HCT116 (cell line): ENCODE measurements around the gene NEK7. TPM values are rescaled to one million over a fixed set of nuclear protein-coding genes. Genes with fewer than 3 reads are reported as not detected.

ENCODE experiments used
- ATAC-seq: fragments of 200-7000 bp; cut with Tn5 transposase; 2 replicates; pipeline ENCODE4 v1.9.1; 2020; ENCODE audit warnings: mild to moderate bottlenecking, moderate library complexity
- BruUV-seq: library from RNA; stranded (reverse); fragments of 400-500 nt; replicated peaks from 2 replicates; lab custom pipeline; 2021; lab: Mats Ljungman, UMichigan
- CTCF ChIA-PET: fragments of 300-600 bp; sonication (Branson Sonifier 250); formaldehyde crosslinking; loops from one replicate; lab custom pipeline; 2021; ENCODE audit warnings: antibody characterized with exemption; lab: Charles Lee
- POLR2A ChIA-PET: fragments of 300-600, 350-600 bp; sonication (Branson Sonifier 250); formaldehyde crosslinking; loops from one replicate; lab custom pipeline; 2021; ENCODE audit warnings: antibody characterized with exemption; lab: Charles Lee
- RAD21 ChIA-PET, 2 experiments: fragments of 300-600 bp; sonication (Branson Sonifier 250); formaldehyde crosslinking; loops; one replicate each; lab custom pipeline; 2023; ENCODE audit warnings: low total read pairs in 2 of 2; ENCODE audit not compliant: uncharacterized antibody in 2 of 2, unreplicated experiment in 2 of 2, low non-redundant PET in 1 of 2; lab: Charles Lee
- DNase-seq: peaks from one replicate; pipeline ENCODE4 v3.0.0-alpha.2; 2010; ENCODE audit warnings: low read depth, low spot score
- H2AFZ ChIP-seq: fragments of 200-600 bp; shearing (Covaris generic), sonication (generic); 2 replicates; pipeline ENCODE4 v1.6.1; 2017; ENCODE audit warnings: low read depth, mixed run types, mixed read lengths, antibody characterized with exemption, low read length; ENCODE audit not compliant: poor library complexity, severe bottlenecking
- H3K27ac ChIP-seq: 2 replicates; pipeline ENCODE4 v1.5.1; 2012; ENCODE audit warnings: low read depth, low read length
- H3K27me3 ChIP-seq: fragments of 200-600 bp; sonication (generic); 2 replicates; pipeline ENCODE4 v1.6.1; 2016; ENCODE audit warnings: mixed run types, low read length, mixed read lengths; ENCODE audit not compliant: insufficient read depth
- H3K36me3 ChIP-seq, 2 experiments: fragments of 200-500 bp in 1 of 2; fragments of 200-600 bp in 1 of 2; sonication (Bioruptor generic) in 1 of 2; sonication (generic) in 1 of 2; 2 replicates each; pipeline versions ENCODE4 v1.5.1 to v1.6.1; 2014 to 2016; ENCODE audit warnings: low read length in 2 of 2, inconsistent platforms in 1 of 2, mixed read lengths in 1 of 2, mixed run types in 1 of 2; ENCODE audit not compliant: insufficient read depth in 2 of 2, control insufficient read depth in 1 of 2
- H3K4me1 ChIP-seq, 2 experiments: fragments of 200-600 bp in 1 of 2; sonication (generic) in 1 of 2; 2 replicates each; pipeline versions ENCODE4 v1.5.1 to v1.6.1; 2012 to 2017; ENCODE audit warnings: low read length in 2 of 2, inconsistent platforms in 1 of 2, mild to moderate bottlenecking in 1 of 2, mixed read lengths in 1 of 2, mixed run types in 1 of 2, moderate library complexity in 1 of 2; ENCODE audit not compliant: insufficient read depth in 2 of 2, control insufficient read depth in 1 of 2
- H3K4me2 ChIP-seq: fragments of 200-600 bp; sonication (generic); 2 replicates; pipeline ENCODE4 v1.6.1; 2017; ENCODE audit warnings: mixed run types, low read length, mixed read lengths
- H3K4me3 ChIP-seq, 2 experiments: fragments of 200-600 bp in 1 of 2; sonication (generic) in 1 of 2; replicated peaks in 1 of 2; 2 replicates each; pipeline ENCODE4 v1.5.1; 2011 to 2016; ENCODE audit warnings: low read length in 2 of 2, control low read depth in 1 of 2, low read depth in 1 of 2, mild to moderate bottlenecking in 1 of 2, mixed read lengths in 1 of 2, mixed run types in 1 of 2
- H3K79me2 ChIP-seq: fragments of 200-600 bp; sonication (generic); 2 replicates; pipeline ENCODE4 v1.6.1; 2017; ENCODE audit warnings: mild to moderate bottlenecking, mixed run types, low read length, moderate library complexity, mixed read lengths; ENCODE audit not compliant: insufficient read depth
- H3K9ac ChIP-seq: fragments of 200-600 bp; sonication (generic); 2 replicates; pipeline ENCODE4 v1.6.1; 2016; ENCODE audit warnings: low read length, mixed read lengths
- H3K9me2 ChIP-seq: fragments of 200-600 bp; sonication (generic), shearing (Covaris generic); 2 replicates; pipeline ENCODE4 v1.6.1; 2017; ENCODE audit warnings: mixed run types, mild to moderate bottlenecking, moderate library complexity; ENCODE audit not compliant: insufficient read depth
- H3K9me3 ChIP-seq, 2 experiments: fragments of 200-500 bp in 1 of 2; fragments of 200-600 bp in 1 of 2; sonication (Bioruptor generic) in 1 of 2; sonication (generic) in 1 of 2; 2 replicates each; pipeline ENCODE4 v1.6.1; 2014 to 2017; ENCODE audit warnings: low read length in 2 of 2, mixed read lengths in 2 of 2, inconsistent platforms in 1 of 2, low read depth in 1 of 2, mild to moderate bottlenecking in 1 of 2, mixed run types in 1 of 2, moderate library complexity in 1 of 2; ENCODE audit not compliant: control insufficient read depth in 1 of 2, insufficient read depth in 1 of 2
- H4K20me1 ChIP-seq: fragments of 200-600 bp; sonication (generic), shearing (Covaris generic); 2 replicates; pipeline ENCODE4 v1.6.1; 2017; ENCODE audit warnings: mixed run types, mild to moderate bottlenecking, moderate library complexity; ENCODE audit not compliant: insufficient read depth
- EGR1 ChIP-seq: IDR thresholded peaks from 2 replicates; pipeline ENCODE4 v1.6.1; 2012; ENCODE audit warnings: low read depth
- EZH2 ChIP-seq: fragments of 200-600 bp; sonication (generic); IDR thresholded peaks from 2 replicates; pipeline ENCODE4 v1.6.1; 2017; ENCODE audit warnings: antibody characterized with exemption, mixed run types
- EZH2phosphoT487 ChIP-seq: fragments of 200-600 bp; IDR thresholded peaks from 2 replicates; pipeline ENCODE4 v1.6.1; 2018; ENCODE audit warnings: antibody characterized with exemption, borderline replicate concordance
- FOSL1 ChIP-seq: IDR thresholded peaks from 2 replicates; pipeline ENCODE4 v1.6.1; 2012; ENCODE audit warnings: low read depth
- JUND ChIP-seq: IDR thresholded peaks from 2 replicates; pipeline ENCODE4 v1.6.1; 2012
- RAD21 ChIP-seq: IDR thresholded peaks from 2 replicates; pipeline ENCODE4 v1.6.1; 2012; ENCODE audit warnings: low read depth, mild to moderate bottlenecking
- SIN3A ChIP-seq: IDR thresholded peaks from 2 replicates; pipeline ENCODE4 v1.6.1; 2012; ENCODE audit warnings: low read depth
- SRF ChIP-seq: IDR thresholded peaks from 2 replicates; pipeline ENCODE4 v1.6.1; 2012; ENCODE audit warnings: low read depth
- intact Hi-C: fragments of 100-400 bp; cut with micrococcal nuclease; formaldehyde crosslinking; loops from 2 replicates; pipeline ENCODE4 v1.10.0; 2022
- total RNA-seq: library from RNA; stranded (reverse); gene quantifications from one replicate; pipeline ENCODE4 v1.2.1, GENCODE V29; 2021; ENCODE audit not compliant: unreplicated experiment
- TF ChIP-seq, protein P1 (sequence below): IDR thresholded peaks from 2 replicates; pipeline ENCODE4 v1.6.1; 2011; ENCODE audit warnings: mild to moderate bottlenecking, low read length, moderate library complexity; ENCODE audit not compliant: insufficient replicate concordance; ENCODE audit errors: extremely low read depth
- TF ChIP-seq, protein P2 (sequence below), 3 experiments: fragments of 200-600 bp in 1 of 3; sonication (generic) in 1 of 3; IDR thresholded peaks in 2 of 3; conservative IDR thresholded peaks in 1 of 3; 2 replicates each; pipeline ENCODE4 v1.5.1; 2012 to 2017; ENCODE audit warnings: low read depth in 2 of 3, low read length in 2 of 3, antibody characterized with exemption in 1 of 3, borderline replicate concordance in 1 of 3, control low read depth in 1 of 3, mild to moderate bottlenecking in 1 of 3, mixed read lengths in 1 of 3, mixed run types in 1 of 3, moderate library complexity in 1 of 3; ENCODE audit not compliant: insufficient read depth in 1 of 3
- TF ChIP-seq, protein P3 (sequence below): IDR thresholded peaks from 2 replicates; pipeline ENCODE4 v1.6.1; 2012

The NEK7 gene
- total RNA-seq, 1 experiment from 2014 or later: 33.0 TPM

DNA sequence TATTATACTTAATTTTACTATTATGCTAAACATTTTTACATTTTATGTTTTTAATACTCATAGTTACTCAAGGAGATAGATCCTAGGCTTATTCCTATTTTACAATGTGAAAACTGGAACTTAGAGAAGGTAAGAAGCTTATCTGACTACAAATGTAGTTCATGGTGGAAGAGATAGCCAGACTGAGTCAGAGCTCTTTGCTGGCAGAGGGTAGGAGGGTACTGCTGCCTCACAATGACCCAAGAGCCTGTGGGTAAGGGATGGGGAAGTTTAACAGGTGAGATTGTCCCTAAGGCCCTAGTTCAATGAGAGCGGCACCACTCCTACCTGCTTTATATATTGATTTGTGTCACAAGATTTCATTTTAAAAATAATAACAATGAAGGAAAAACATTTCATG is 34.1 kb upstream of the NEK7 start (continued):
- TF ChIP-seq, protein P1, sequence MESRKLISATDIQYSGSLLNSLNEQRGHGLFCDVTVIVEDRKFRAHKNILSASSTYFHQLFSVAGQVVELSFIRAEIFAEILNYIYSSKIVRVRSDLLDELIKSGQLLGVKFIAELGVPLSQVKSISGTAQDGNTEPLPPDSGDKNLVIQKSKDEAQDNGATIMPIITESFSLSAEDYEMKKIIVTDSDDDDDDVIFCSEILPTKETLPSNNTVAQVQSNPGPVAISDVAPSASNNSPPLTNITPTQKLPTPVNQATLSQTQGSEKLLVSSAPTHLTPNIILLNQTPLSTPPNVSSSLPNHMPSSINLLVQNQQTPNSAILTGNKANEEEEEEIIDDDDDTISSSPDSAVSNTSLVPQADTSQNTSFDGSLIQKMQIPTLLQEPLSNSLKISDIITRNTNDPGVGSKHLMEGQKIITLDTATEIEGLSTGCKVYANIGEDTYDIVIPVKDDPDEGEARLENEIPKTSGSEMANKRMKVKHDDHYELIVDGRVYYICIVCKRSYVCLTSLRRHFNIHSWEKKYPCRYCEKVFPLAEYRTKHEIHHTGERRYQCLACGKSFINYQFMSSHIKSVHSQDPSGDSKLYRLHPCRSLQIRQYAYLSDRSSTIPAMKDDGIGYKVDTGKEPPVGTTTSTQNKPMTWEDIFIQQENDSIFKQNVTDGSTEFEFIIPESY: no peak
- TF ChIP-seq FOSL1: no peak
- TF ChIP-seq JUND: no peak
- no peak for TF ChIP-seq RAD21
- TF ChIP-seq SIN3A: no peak
- TF ChIP-seq, protein P2, sequence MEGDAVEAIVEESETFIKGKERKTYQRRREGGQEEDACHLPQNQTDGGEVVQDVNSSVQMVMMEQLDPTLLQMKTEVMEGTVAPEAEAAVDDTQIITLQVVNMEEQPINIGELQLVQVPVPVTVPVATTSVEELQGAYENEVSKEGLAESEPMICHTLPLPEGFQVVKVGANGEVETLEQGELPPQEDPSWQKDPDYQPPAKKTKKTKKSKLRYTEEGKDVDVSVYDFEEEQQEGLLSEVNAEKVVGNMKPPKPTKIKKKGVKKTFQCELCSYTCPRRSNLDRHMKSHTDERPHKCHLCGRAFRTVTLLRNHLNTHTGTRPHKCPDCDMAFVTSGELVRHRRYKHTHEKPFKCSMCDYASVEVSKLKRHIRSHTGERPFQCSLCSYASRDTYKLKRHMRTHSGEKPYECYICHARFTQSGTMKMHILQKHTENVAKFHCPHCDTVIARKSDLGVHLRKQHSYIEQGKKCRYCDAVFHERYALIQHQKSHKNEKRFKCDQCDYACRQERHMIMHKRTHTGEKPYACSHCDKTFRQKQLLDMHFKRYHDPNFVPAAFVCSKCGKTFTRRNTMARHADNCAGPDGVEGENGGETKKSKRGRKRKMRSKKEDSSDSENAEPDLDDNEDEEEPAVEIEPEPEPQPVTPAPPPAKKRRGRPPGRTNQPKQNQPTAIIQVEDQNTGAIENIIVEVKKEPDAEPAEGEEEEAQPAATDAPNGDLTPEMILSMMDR (IDR thresholded peaks at IDR 0.05 in 2 of 3, conservative IDR thresholded peaks at IDR 0.05 in 1 of 3; ENCODE audit: borderline replicate concordance in 1 of 3, insufficient read depth in 1 of 3, low read depth in 2 of 3, low read length in 2 of 3): no peak
- TF ChIP-seq SRF: no peak

- no peak overlapping the region for H3K4me2 ChIP-seq
- DNase-seq (no peak), ATAC-seq (no peak)
- peaks cover 5 to 12% of the 10 kb centered on the region in 2 experiments; a peak in 3 of 4 replicates for H3K4me1 ChIP-seq
- TF ChIP-seq, protein P3, sequence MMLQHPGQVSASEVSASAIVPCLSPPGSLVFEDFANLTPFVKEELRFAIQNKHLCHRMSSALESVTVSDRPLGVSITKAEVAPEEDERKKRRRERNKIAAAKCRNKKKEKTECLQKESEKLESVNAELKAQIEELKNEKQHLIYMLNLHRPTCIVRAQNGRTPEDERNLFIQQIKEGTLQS: no peak
- TF ChIP-seq EZH2phosphoT487 (no peak), EGR1 (no peak), EZH2 (no peak), SRF (no peak)
- BruUV-seq: no TSS peak
- H3K9me2 ChIP-seq: no peaks in the 10 kb centered on the region
- no peak overlapping the region for H3K27ac ChIP-seq
- POLR2A ChIA-PET: no interaction called here
- no peaks in the 10 kb centered on the region for H3K79me2 ChIP-seq
- H3K27me3 ChIP-seq: no peaks in the 10 kb centered on the region
- intact Hi-C loops: no loop called here
- H3K9me3 ChIP-seq: no peaks in the 10 kb centered on the region
- H2AFZ ChIP-seq: no peak overlapping the region
- H3K9ac ChIP-seq: no peak overlapping the region
- RAD21 ChIA-PET: no interaction called here
- H3K36me3 ChIP-seq: no peaks in the 10 kb centered on the region
- H4K20me1 ChIP-seq: no peaks in the 10 kb centered on the region
- CTCF ChIA-PET: no interaction called here
- H3K4me3 ChIP-seq: no peak overlapping the region
Observed at GRCh38 chr1:198123133-198123532, 33.7 kb upstream of the NEK7 start.
